HepG2 (cell line): ENCODE data around the gene RNU2-63P. TPM values are rescaled to one million over a fixed set of nuclear protein-coding genes. Genes with fewer than 3 reads are reported as not detected.

ENCODE experiments used
- ATAC-seq: fragments of 200-7000 bp; cut with Tn5 transposase; 3 replicates; pipeline ENCODE4 v1.9.1; 2020; ENCODE audit warnings: mild to moderate bottlenecking, moderate library complexity
- BruUV-seq: library from RNA; stranded (reverse); fragments of 400-500 nt; replicated peaks from 2 replicates; lab custom pipeline; 2021; lab: Mats Ljungman, UMichigan
- CTCF ChIA-PET: fragments of 300-600 bp; formaldehyde crosslinking; extraction: SDS; loops from one replicate; lab custom pipeline; 2021; ENCODE audit warnings: low total read pairs, inconsistent platforms, low intra/inter-chr PET ratio; lab: Yijun Ruan, JAX
- POLR2A ChIA-PET: fragments of 350-600 bp; sonication (Branson Sonifier 250); formaldehyde crosslinking; loops from one replicate; lab custom pipeline; 2020; ENCODE audit warnings: antibody characterized with exemption, inconsistent platforms; lab: Yijun Ruan, JAX
- DNase-seq: peaks from one replicate; pipeline ENCODE4 v3.0.0-alpha.2; 2015; ENCODE audit warnings: low spot score
- FAIRE-seq: peaks from 3 replicates; lab custom pipeline; 2011; peaks lifted over from hg19 to GRCh38; lab: Jason Lieb, UNC
- H2AFZ ChIP-seq: one replicate; pipeline ENCODE4 v1.6.1; 2011; ENCODE audit warnings: low read length, inconsistent platforms
- H3K27ac ChIP-seq: fragments of 300-600 bp; 3 replicates; pipeline ENCODE4 v1.8.0; 2011; ENCODE audit warnings: mixed run types, mild to moderate bottlenecking, mixed read lengths, low read length, inconsistent platforms; ENCODE audit not compliant: insufficient read depth; ENCODE audit errors: extremely low read length
- H3K27me3 ChIP-seq, 2 experiments: fragments of 200-600 bp in 1 of 2; 2 replicates in 1 of 2; 3 replicates in 1 of 2; pipeline versions ENCODE4 v1.6.0 to v1.8.0; 2011; ENCODE audit warnings: low read length in 2 of 2, mild to moderate bottlenecking in 2 of 2, moderate library complexity in 2 of 2, inconsistent platforms in 1 of 2; ENCODE audit not compliant: insufficient read depth in 2 of 2, control insufficient read depth in 1 of 2
- H3K36me3 ChIP-seq, 2 experiments: fragments of 200-600 bp in 1 of 2; replicated peaks in 1 of 2; 2 replicates in 1 of 2; 3 replicates in 1 of 2; pipeline versions ENCODE4 v1.5.1 to v1.8.0; 2011; ENCODE audit warnings: low read length in 2 of 2, inconsistent platforms in 1 of 2; ENCODE audit not compliant: insufficient read depth in 2 of 2, control insufficient read depth in 1 of 2
- H3K4me1 ChIP-seq: 2 replicates; pipeline ENCODE4 v1.5.1; 2012; ENCODE audit warnings: low read length, inconsistent platforms; ENCODE audit not compliant: insufficient read depth
- H3K4me2 ChIP-seq: 2 replicates; pipeline ENCODE4 v1.6.0; 2011; ENCODE audit warnings: low read depth, low read length, inconsistent platforms
- H3K4me3 ChIP-seq, 3 experiments: fragments of 200-600 bp in 1 of 3; sonication (generic), shearing (Covaris generic) in 1 of 3; replicated peaks in 1 of 3; 2 replicates each; pipeline ENCODE4 v1.5.1; 2011 to 2016; ENCODE audit warnings: low read length in 3 of 3, inconsistent platforms in 2 of 3, low read depth in 2 of 3, mild to moderate bottlenecking in 2 of 3, control low read depth in 1 of 3, mixed read lengths in 1 of 3; ENCODE audit not compliant: insufficient read depth in 1 of 3
- H3K79me2 ChIP-seq: one replicate; pipeline ENCODE4 v1.6.1; 2011; ENCODE audit warnings: low read length, inconsistent platforms; ENCODE audit not compliant: insufficient read depth
- H3K9ac ChIP-seq: 2 replicates; pipeline ENCODE4 v1.6.0; 2011; ENCODE audit warnings: mild to moderate bottlenecking, low read depth, low read length, inconsistent platforms; ENCODE audit not compliant: insufficient read depth
- H3K9me3 ChIP-seq: 2 replicates; pipeline ENCODE4 v1.5.1; 2012; ENCODE audit warnings: mild to moderate bottlenecking, low read length
- H4K20me1 ChIP-seq: 2 replicates; pipeline ENCODE4 v1.6.0; 2011; ENCODE audit warnings: inconsistent platforms, mild to moderate bottlenecking, low read length, moderate library complexity; ENCODE audit not compliant: insufficient read depth
- ARID2 ChIP-seq: sonication (generic); formaldehyde crosslinking; IDR thresholded peaks from 2 replicates; pipeline ENCODE4 v1.8.1; 2022; ENCODE audit warnings: mild to moderate bottlenecking, missing genetic modification reagents, borderline replicate concordance
- ELF1 ChIP-seq: sonication (generic); formaldehyde crosslinking; IDR thresholded peaks from 2 replicates; pipeline ENCODE4 v1.4.0; 2020; ENCODE audit warnings: missing genetic modification reagents
- FOXJ3 ChIP-seq: sonication (generic); formaldehyde crosslinking; IDR thresholded peaks from 2 replicates; pipeline ENCODE4 v1.4.0; 2020; ENCODE audit warnings: missing genetic modification reagents, mild to moderate bottlenecking, borderline replicate concordance
- GABPA ChIP-seq, 2 experiments: IDR thresholded peaks; 2 replicates each; pipeline ENCODE4 v1.6.1; 2011 to 2016; ENCODE audit warnings: low read depth in 2 of 2, low read length in 1 of 2, missing biosample characterization in 1 of 2, missing genetic modification characterization in 1 of 2
- KMT2B ChIP-seq: IDR thresholded peaks from 2 replicates; pipeline ENCODE4 v1.6.1; 2016; ENCODE audit warnings: missing genetic modification reagents, missing compliant biosample characterization
- POLR2AphosphoS5 ChIP-seq: IDR thresholded peaks from 2 replicates; pipeline ENCODE4 v1.6.1; 2012; ENCODE audit warnings: low read depth, low read length
- RFXAP ChIP-seq: sonication (generic); formaldehyde crosslinking; IDR thresholded peaks from 2 replicates; pipeline ENCODE4 v1.4.0; 2020; ENCODE audit warnings: missing genetic modification reagents, borderline replicate concordance
- SSRP1 ChIP-seq: IDR thresholded peaks from 2 replicates; pipeline ENCODE4 v1.6.1; 2016; ENCODE audit warnings: control low read depth
- TARDBP ChIP-seq: sonication (generic); formaldehyde crosslinking; IDR thresholded peaks from 2 replicates; pipeline ENCODE4 v1.8.0; 2022; ENCODE audit warnings: mild to moderate bottlenecking, missing genetic modification reagents
- ZNF616 ChIP-seq: sonication (generic); formaldehyde crosslinking; IDR thresholded peaks from 2 replicates; pipeline ENCODE4 v1.5.0; 2020; ENCODE audit warnings: low read depth, mild to moderate bottlenecking, missing genetic modification reagents
- ZNF670 ChIP-seq: sonication (generic); formaldehyde crosslinking; IDR thresholded peaks from 2 replicates; pipeline ENCODE4 v1.8.0; 2022; ENCODE audit warnings: mild to moderate bottlenecking, missing genetic modification reagents, borderline replicate concordance
- ZNF746 ChIP-seq: sonication (generic); formaldehyde crosslinking; IDR thresholded peaks from 2 replicates; pipeline ENCODE4 v1.8.0; 2022; ENCODE audit warnings: mild to moderate bottlenecking, missing genetic modification reagents
- ZNF768 ChIP-seq: sonication (generic); formaldehyde crosslinking; IDR thresholded peaks from 2 replicates; pipeline ENCODE4 v1.4.0; 2020; ENCODE audit warnings: missing genetic modification reagents
- ZSCAN12 ChIP-seq: sonication (generic); formaldehyde crosslinking; IDR thresholded peaks from 2 replicates; pipeline ENCODE4 v1.9.0; 2021; ENCODE audit warnings: mild to moderate bottlenecking, missing genetic modification reagents
- WGBS: methylation state at CpG from one replicate; pipeline ENCODE4 v1.1.6; 2017; ENCODE audit warnings: low lambda C conversion rate; 5-methylcytosine and 5-hydroxymethylcytosine counted together
- in situ Hi-C: cut with HindIII; loops from 2 replicates; pipeline ENCODE4 v1.10.0; 2017; ENCODE audit warnings: low pct_unique_long_range_greater_than_20kb; ENCODE audit not compliant: extremely low pct_ligation_motif_present
- intact Hi-C: fragments of 100-400 bp; cut with micrococcal nuclease; formaldehyde crosslinking; loops from one replicate; pipeline ENCODE4 v1.10.0; 2022; ENCODE audit not compliant: unreplicated experiment
- polyA plus RNA-seq, 8 experiments: library from polyadenylated mRNA; depleted of rRNA in 3 of 8; stranded (reverse) in 7 of 8; unstranded in 1 of 8; fragments of >200 nt; fragmentation: Illumina TruSeq in 4 of 8; extraction: Trizol in 4 of 8; gene quantifications; 2 replicates each; pipeline versions ENCODE4 v1.2.1 to v1.2.3, GENCODE V29; 2011 to 2016; ENCODE audit warnings: low read depth in 4 of 8, missing spikeins in 1 of 8, mixed read lengths in 1 of 8; ENCODE audit not compliant: insufficient read depth in 1 of 8
- total RNA-seq, 5 experiments: library from RNA; depleted of rRNA; stranded (reverse); fragments of >200 nt; fragmentation: Illumina TruSeq; extraction: Trizol; gene quantifications; 2 replicates each; pipeline ENCODE4 v1.2.3, GENCODE V29; 2016; ENCODE audit warnings: low read depth in 1 of 5
- TF ChIP-seq, protein P1 (sequence below): sonication (generic); formaldehyde crosslinking; IDR thresholded peaks from 2 replicates; pipeline ENCODE4 v1.5.0; 2020; ENCODE audit warnings: mild to moderate bottlenecking, missing genetic modification reagents
- TF ChIP-seq, protein P2 (sequence below): sonication (generic); formaldehyde crosslinking; IDR thresholded peaks from 2 replicates; pipeline ENCODE4 v1.8.0; 2022; ENCODE audit warnings: mild to moderate bottlenecking, missing genetic modification reagents, moderate library complexity
- TF ChIP-seq, protein P3 (sequence below): sonication (generic); formaldehyde crosslinking; conservative IDR thresholded peaks from 2 replicates; pipeline ENCODE4 v1.4.0; 2020; ENCODE audit warnings: missing genetic modification reagents

RNU2-63P gene
- total and polyA plus RNA-seq, 2 of the 13 experiments (the other 11 are each of a cell fraction or from before 2014, with no cell fraction given): 6.8 TPM; not detected in 1

DNA sequence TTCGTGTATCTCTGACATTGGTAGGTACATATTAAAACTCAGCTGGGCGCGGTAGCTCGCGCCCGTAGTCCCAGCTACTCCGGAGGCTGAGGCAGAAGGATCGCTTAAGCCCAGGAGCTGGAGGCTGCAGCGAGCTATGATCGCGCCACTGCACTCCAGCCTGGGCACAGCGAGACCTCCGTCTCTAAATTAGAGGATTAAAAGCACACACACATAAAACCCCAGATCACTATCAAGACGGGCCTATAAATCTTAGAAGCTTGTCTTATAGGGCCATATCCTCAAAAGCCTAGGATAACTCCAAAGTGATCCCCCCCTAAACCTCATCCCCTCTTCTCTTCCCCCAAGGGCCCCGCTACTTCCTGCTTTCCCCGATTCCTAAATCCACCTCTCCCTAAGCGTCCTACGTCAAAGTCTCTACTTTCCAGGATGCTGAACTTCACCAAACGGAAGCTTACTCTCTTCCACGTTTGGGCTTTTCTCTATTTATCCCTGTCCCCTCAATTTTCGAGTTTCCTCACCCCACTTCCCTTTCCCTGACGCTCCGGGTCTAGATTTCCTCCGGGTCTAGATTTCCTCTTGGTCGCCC lies 38.5 kb upstream of the RNU2-63P start:
- 7% methylated on average over 23 of the region's 25 CpGs for WGBS
- BruUV-seq: TSS peak; percentile 57
- POLR2A ChIA-PET: interaction anchor here (1.0 to 3.0 kb wide), 14 partner anchors 9 to 156 kb away, joined by 3 to 35 read pairs (median 6); partner anchors contain the start of genes FABP1 and RNU2-63P
- TF ChIP-seq, protein P1, sequence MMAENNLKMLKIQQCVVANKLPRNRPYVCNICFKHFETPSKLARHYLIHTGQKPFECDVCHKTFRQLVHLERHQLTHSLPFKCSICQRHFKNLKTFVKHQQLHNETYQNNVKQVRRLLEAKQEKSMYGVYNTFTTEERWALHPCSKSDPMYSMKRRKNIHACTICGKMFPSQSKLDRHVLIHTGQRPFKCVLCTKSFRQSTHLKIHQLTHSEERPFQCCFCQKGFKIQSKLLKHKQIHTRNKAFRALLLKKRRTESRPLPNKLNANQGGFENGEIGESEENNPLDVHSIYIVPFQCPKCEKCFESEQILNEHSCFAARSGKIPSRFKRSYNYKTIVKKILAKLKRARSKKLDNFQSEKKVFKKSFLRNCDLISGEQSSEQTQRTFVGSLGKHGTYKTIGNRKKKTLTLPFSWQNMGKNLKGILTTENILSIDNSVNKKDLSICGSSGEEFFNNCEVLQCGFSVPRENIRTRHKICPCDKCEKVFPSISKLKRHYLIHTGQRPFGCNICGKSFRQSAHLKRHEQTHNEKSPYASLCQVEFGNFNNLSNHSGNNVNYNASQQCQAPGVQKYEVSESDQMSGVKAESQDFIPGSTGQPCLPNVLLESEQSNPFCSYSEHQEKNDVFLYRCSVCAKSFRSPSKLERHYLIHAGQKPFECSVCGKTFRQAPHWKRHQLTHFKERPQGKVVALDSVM (CRISPR knock-in tag): peak; percentile 99
- TF ChIP-seq, protein P2, sequence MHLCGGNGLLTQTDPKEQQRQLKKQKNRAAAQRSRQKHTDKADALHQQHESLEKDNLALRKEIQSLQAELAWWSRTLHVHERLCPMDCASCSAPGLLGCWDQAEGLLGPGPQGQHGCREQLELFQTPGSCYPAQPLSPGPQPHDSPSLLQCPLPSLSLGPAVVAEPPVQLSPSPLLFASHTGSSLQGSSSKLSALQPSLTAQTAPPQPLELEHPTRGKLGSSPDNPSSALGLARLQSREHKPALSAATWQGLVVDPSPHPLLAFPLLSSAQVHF (CRISPR knock-in tag): no peak
- no peak for TF ChIP-seq ZSCAN12 (CRISPR knock-in tag)
- no peak for TF ChIP-seq RFXAP (CRISPR knock-in tag)
- TF ChIP-seq GABPA (IDR thresholded peaks at IDR 0.05; ENCODE audit: low read depth, low read length): no peak
- TF ChIP-seq GABPA (CRISPR knock-in tag; IDR thresholded peaks at IDR 0.05; ENCODE audit: low read depth): peak; percentile 74
- TF ChIP-seq ZNF768: peak; percentile 43; the same call in 1 of the 2 replicates
- peak; percentile 33; the same call in 1 of the 2 replicates for TF ChIP-seq ZNF746 (CRISPR knock-in tag)
- TF ChIP-seq SSRP1 (CRISPR knock-in tag): no peak
- 0 out of 2 replicates have a peak, but pooled peaks have one; percentile 12 for TF ChIP-seq ZNF616
- 0 out of 2 replicates have a peak, but pooled peaks have one; percentile 24 for TF ChIP-seq ZNF670 (CRISPR knock-in tag)
- TF ChIP-seq KMT2B (CRISPR knock-in tag): no peak
- TF ChIP-seq TARDBP (CRISPR knock-in tag): peak; percentile 35; the same call in 1 of the 2 replicates
- TF ChIP-seq POLR2AphosphoS5: 0 out of 2 replicates have a peak, but pooled peaks have one; percentile 42
- 0 out of 2 replicates have a peak, but pooled peaks have one; percentile 66 for TF ChIP-seq ARID2 (CRISPR knock-in tag)
- 0 out of 2 replicates have a peak, but pooled peaks have one; percentile 37 for TF ChIP-seq ELF1 (CRISPR knock-in tag)
- TF ChIP-seq, protein P3, sequence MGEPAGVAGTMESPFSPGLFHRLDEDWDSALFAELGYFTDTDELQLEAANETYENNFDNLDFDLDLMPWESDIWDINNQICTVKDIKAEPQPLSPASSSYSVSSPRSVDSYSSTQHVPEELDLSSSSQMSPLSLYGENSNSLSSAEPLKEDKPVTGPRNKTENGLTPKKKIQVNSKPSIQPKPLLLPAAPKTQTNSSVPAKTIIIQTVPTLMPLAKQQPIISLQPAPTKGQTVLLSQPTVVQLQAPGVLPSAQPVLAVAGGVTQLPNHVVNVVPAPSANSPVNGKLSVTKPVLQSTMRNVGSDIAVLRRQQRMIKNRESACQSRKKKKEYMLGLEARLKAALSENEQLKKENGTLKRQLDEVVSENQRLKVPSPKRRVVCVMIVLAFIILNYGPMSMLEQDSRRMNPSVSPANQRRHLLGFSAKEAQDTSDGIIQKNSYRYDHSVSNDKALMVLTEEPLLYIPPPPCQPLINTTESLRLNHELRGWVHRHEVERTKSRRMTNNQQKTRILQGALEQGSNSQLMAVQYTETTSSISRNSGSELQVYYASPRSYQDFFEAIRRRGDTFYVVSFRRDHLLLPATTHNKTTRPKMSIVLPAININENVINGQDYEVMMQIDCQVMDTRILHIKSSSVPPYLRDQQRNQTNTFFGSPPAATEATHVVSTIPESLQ (CRISPR knock-in tag): no peak
- TF ChIP-seq FOXJ3 (CRISPR knock-in tag): 0 out of 2 replicates have a peak, but pooled peaks have one; percentile 26

More for the DNA sequence above, 38.5 kb upstream of the RNU2-63P start:
- Histone ChIP-seq H2AFZ (no peak overlapping the region), H3K27me3 (no peaks in the 10 kb centered on the region; a peak in 1 of 5 replicates), H3K4me2 (peak overlapping the region; percentile 76), H3K9ac (peak overlapping the region; percentile 97), H3K36me3 (0 out of 5 replicates have a peak, but pooled peaks cover 0 to 1% of the 10 kb centered on the region in 2 experiments), H3K4me1 (peaks cover 64% of the 10 kb centered on the region), H3K79me2 (peaks cover 24% of the 10 kb centered on the region), H3K27ac (peak overlapping the region; percentile 93), H4K20me1 (no peaks in the 10 kb centered on the region), H3K4me3 (peak overlapping the region; percentile 79 to 97 (median 96)), H3K9me3 (no peaks in the 10 kb centered on the region)
- CTCF ChIA-PET: no interaction called here
- FAIRE-seq: no peak
- intact Hi-C loops: loop anchor here (1.0 to 5.0 kb wide), 2 partner anchors 39 to 252 kb away; partner anchors contain the start of gene RNU2-63P
- peak; percentile 5 for ATAC-seq
- in situ Hi-C loops: loop anchor here (25.0 kb wide), 1 partner anchor 407 kb away; the partner anchor contains the start of gene FOXI3
- no peak for DNase-seq
